HG03039 (cell line): Measurements from ENCODE around the gene TLR2.
A peak's percentile ranks its signal among the peaks of the same experiment; 100 is the strongest.
"Not testable (repeated sequence)": the region's sequence is repeated elsewhere in the genome, so short reads cannot be mapped to it uniquely, and the experiment has no call there.

Experiments used
- ATAC-seq: cut with Tn5 transposase; IDR thresholded peaks from one replicate; pipeline ENCODE4 v1.9.1; 2021; ENCODE audit warnings: mild to moderate bottlenecking, moderate library complexity; ENCODE audit not compliant: unreplicated experiment

Gene TLR2

DNA sequence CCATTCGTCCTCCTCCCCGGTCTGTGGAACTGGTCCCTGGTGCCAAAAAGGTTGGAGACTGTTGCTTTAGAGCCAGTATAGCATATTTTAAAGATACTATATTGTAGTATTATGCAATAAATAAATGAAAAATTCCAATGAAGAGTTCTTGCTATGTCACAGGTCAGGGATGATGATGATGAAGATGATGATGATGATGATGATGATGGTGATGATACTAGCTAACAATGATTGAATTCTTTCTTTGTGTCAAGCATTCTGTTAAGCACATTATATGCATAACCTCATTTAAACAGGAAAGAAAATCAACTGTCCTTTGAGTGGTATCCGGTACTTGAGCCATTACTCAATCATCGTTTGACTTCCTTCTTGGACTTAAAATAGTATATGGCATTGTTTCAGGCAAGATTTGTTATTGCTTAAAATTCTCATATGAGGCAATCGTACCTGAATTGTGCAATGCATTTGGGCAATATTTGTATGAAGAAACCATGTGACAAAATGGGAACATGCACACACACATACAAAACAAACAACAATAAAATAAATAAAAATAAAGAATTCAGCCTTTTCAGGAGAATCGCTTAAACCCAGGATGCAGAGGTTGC is 22.8 kb upstream of the TLR2 start:
- no peak for ATAC-seq

DNA sequence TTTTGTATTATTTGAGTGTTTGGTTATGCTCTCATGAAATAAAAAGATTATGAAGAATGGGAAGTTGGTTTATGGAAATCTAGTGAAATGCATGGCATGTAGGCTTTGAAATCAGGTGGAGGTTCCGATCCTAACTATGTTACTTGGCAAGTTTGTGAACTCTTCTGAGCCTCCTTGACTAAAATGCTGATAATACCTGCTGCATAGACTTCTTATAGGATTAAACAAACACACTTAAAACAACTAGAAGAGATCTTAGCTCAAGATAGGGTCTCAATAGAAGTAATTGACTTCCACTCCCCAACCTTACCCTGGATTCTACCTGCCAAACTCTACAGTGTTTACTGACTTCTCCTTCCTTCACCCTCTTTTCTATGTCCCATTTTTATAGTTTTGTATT is 22.2 kb upstream of the TLR2 start:
- ATAC-seq: no peak

DNA sequence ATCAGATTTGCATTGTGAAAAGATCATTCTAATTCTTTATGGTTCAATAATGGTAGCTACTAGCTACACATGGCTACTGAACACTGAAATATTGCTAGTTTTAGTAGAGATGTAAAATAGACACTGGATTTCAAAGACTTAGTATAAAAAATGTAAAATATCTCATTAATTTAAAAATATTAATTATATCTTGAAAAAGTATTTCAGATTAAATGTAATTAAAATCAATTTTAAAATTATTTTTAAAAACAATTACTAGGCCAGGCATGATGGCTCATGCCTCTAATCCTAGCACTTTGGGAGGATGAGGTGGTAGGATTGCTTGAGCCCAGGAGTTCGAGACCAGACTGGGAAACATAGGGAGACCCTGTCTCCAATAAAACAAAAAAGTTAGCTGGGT is 20.4 kb upstream of the TLR2 start:
- ATAC-seq: no peak

DNA sequence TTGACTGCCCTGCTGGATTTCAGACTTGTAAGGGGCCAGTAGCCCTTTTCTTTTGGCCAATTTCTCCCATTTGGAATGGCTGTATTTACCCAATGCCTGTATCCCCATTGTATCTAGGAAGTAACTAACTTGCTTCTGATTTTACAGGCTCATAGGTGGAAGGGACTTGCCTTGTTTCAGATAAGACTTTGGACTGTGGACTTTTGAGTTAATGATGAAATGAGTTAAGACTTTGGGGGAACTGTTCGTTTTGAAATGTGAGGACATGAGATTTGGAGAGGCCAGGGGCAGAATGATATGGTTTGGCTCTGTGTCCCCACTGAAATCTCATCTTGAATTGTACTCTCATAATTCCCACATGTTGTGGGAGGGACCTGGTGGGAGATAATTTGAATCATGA is 17.6 kb upstream of the TLR2 start:
- not testable (repeated sequence) for ATAC-seq

DNA sequence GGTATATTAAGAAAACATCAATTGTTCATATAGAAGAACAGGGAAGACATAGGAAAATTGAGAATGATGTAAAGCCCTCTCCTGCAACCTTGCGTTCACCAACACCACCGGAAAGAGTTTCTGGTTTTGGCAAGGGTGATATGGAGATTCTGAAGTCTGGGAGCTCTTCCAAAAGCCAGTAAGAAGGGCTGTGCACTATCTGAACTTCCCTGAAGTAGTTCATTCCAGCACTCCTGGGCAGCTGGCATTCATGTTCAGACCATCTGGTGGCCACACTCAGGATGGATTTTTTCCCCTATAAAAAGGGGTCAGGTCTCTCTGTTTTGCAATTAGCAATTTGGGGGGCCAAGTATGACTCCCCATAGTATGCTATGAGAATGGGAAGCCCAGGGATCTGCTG is 15.4 kb upstream of the TLR2 start:
- ATAC-seq: no peak

DNA sequence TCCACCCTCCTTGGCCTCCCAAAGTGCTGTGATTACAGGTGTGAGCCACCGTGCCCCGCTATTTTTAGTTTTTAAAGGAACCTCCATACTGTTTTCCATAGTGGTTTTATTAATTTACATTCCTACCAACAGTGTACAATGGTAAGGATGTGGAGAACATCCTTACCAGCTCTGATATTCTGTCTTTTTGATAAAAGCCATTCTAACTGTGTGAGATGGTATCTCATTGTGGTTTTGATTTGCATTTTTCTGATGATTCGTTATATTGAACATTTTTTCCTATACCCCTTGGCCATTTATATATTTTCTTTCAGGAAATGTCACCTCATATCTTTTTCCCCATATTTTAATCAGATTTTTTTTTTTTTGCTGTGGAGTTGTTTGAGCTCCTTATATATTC is 14.2 kb upstream of the TLR2 start:
- ATAC-seq: no peak

DNA sequence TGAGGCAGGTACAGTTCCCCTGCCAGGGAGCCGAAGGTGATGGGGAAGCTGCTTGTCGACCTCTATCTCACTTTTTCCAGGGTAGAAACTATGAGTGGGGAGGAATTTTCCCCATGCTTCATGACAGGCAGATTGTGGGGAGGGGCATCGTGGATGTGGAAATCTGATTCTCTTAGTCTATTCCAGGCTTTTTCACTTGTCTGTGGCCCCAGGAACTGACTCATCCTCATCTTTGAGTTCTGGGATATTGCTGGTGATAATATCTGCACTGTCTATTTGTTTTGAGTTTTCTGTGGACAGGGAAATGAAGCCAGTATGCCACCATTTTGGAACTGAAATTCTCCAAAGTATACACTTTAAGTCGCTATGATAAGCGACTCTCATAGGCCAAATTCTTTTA is 7.6 kb upstream of the TLR2 start:
- no peak for ATAC-seq

DNA sequence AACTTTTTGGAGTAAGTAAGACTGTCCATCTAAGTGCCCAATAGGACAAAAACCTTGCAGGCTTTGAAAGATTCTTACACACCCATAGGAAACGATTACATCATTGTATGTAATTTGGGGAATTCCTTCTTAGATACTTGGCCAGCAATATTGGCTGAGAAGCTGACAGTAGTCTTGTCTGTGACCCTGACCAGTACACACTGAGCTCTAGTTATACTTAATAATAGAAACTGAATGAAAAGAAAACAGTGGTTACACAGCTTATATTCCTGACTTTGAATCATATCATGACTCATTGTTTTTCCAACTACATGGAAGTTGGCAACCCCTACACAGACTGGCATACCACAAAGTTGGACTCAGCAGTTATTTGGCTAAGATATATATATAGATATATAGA is 7.1 kb upstream of the TLR2 start:
- no peak for ATAC-seq

DNA sequence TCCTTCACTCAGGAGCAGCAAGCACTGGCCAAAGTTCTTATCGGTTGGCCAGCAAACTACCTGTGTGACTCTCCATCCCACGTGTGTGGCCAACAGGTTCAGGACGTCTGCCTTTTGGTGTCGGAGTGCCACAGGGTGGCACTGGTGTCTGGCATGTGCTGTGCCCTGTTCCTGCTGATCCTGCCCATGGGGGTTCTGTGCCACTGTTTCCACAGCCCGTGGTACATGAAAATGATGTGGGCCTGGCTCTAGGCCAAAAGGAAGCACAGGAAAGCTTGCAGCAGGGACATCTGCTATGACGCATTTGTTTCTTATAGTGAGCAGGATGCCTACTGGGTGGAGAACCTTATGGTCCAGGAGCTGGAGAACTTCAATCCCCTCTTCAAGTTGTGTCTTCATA is 4.6 kb upstream of the TLR2 start:
- ATAC-seq: no peak

DNA sequence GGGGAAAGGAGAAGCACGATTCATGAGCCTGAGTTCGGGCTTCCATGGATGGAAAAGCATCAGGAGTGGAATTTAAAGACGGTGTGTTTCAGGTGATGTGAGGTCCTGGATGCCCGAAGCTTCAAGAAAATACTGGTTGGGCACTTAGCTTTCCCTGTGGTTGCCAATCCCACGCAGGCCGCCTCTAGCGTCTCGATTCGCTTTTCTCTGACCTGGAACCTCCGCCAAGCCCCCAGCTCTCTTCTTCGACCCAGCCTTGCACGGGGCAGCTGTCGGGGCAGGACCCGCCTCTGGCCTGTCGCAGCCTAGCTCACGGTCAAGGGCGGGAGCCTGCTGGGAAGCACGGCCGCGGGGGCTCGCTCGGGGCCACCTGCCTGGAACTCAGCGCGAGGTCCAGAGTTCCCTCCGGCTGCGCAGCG is 308 bp upstream of the TLR2 start:
- no peak for ATAC-seq

DNA sequence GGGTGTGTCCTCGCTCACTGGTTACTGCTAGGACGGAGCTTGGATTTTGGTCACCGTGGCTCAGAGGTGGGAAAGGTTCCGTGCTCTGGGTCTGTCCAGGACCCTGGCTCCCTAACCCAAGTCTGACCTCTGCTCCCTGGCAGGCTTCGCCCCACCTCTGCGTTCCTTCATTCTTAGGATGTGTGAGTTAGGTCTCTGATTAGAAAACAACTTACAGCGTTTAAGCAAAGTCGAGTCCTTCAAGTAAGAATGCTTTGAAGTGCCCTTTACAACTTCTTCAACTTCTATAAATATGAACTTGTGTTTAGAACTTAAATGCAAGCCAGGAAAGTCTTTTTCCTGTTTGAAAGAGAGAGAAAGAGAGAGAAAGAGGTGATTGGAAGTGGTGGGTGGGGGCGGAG is 891 bp downstream of the TLR2 start:
- no peak for ATAC-seq

DNA sequence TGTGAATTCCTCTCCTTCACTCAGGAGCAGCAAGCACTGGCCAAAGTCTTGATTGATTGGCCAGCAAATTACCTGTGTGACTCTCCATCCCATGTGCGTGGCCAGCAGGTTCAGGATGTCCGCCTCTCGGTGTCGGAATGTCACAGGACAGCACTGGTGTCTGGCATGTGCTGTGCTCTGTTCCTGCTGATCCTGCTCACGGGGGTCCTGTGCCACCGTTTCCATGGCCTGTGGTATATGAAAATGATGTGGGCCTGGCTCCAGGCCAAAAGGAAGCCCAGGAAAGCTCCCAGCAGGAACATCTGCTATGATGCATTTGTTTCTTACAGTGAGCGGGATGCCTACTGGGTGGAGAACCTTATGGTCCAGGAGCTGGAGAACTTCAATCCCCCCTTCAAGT is 20.4 kb downstream of the TLR2 start:
- ATAC-seq: no peak

DNA sequence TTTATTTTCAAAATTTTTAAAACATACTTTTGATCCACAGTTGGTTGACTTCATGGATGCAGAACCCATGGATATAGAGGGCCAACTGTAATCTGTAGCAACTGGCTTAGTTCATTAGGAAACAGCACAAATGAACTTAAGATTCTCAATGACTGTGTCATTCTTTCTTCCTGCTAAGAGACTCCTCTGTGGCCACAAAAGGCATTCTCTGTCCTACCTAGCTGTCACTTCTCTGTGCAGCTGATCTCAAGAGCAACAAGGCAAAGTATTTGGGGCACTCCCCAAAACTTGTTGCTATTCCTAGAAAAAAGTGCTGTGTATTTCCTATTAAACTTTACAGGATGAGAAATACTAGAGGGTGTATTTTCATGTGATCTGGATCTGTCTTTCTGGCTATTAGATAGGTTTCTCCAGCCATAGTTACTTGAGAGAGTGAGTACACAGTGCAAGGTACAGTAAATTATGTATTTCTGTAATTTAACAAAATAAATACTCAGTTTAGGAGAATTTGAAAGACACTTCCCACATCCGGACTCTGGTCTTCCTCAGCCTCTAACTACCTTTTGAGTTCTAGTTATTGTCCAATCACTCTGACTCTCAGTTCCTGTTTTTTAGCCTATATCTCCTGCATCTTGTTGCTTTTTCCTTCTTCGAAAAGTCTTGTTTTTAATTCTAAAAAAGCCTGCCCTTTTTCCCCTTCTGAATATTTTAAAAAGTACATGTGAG is 21.8 kb downstream of the TLR2 start:
- ATAC-seq: peak; percentile 62

DNA sequence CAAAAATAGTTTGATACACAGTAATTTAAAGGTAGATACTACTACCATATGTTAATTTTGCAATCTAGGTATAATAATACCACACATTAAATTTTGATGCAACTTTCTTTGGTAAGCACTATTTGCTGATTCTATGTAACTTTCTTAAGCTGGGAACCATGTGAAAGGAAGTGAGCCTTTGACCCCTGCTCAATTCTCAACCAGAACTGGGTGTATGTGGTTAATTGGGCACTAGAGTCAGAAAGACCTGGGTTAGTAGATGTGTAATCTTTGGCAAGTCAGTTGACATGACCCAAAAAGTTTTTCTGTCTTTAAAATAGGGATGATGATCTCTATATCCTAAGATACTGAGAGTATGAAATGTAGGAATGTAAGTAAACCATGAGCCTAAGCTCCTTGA is 22.4 kb downstream of the TLR2 start:
- ATAC-seq: no peak

DNA sequence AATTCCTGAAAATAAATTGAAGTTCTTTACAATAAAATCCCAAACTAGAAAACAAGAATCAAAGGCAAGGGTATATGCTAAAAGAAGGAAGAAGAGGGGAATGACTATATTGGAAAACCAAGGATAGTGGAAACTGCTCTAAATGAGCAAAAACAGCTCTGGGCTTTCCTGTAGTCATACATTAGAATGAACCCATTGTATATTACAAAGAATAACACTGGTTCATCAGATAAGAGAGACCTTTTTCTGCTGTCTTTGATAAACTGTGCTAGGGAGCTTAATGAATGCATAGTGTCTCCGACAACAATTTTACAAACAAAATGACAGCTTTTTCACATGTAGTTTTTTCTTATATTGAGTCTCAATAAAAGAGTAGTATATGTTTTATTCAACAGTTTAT is 26.6 kb downstream of the TLR2 start:
- no peak for ATAC-seq

DNA sequence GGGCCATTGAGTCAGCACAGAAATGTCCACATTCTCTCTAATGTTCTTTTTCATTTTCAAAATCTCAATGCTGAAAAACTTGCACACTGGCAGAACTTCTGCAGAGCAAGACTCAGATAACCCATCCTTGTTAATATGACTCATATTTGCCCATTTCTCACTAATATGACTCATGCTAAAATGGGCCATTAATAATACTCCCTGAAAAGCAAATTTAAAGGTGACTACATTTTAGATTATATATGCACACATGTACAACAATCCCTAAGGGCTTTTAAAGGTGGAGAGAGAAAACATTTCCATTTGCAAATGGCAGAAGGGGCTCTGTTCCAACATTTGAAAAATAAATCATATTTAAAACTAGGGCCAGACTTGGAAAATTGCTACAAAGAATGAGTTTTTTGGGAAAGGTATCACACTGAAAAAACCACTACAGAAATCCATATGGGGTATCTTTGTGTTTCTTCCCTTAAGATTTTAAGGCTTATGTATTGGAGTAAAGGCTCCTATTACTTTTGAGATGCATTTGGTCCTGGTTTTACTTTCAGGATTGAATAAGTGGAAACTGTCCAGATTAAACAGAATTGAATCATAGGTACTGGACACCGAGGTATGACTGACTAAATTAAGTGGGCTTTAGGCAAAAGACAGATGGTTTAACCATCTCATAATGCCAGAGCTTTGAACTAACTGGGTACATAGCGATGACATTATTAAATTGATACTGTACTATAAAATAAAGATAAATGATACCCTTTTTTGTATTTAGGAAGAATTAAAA is 30.0 kb downstream of the TLR2 start:
- ATAC-seq: no peak

DNA sequence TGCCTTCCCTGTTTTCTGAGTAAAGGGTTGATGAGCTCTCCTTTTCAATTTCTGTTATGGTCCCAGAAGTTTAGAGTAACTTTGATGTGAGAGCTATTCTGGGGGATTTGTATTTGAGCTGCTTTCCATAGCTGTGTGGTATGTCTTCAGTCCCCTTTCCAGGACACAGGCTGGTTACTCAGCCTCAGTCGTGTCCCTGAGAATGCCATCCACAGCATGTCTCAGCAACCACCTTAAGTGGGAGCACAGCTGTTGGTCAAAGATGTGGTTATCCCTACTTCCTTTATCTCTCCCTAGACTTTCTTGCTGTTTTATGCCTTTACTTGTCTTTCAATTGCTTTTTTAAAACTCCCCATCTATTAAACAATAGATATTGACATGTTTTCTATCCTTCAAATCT is 38.0 kb downstream of the TLR2 start:
- ATAC-seq: no peak

DNA sequence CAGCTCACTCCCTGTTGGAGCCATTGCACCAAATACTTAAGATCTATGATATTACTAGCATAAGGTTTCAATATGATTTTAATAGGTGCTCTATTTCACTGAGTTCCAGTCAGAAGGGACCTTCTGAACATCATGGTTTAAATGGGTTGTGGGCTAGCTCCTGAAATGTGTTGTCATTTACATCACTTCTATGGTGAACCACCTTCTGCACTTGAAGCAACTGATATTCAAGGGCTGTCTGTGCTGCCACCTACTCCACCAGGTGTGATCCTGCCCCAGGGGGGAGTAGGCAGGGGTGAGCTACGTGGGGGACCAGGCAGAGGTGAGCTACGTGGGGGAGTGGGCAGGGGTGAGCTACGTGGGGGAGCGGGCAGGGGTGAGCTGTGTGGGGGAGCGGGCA is 40.5 kb downstream of the TLR2 start:
- ATAC-seq: no peak

DNA sequence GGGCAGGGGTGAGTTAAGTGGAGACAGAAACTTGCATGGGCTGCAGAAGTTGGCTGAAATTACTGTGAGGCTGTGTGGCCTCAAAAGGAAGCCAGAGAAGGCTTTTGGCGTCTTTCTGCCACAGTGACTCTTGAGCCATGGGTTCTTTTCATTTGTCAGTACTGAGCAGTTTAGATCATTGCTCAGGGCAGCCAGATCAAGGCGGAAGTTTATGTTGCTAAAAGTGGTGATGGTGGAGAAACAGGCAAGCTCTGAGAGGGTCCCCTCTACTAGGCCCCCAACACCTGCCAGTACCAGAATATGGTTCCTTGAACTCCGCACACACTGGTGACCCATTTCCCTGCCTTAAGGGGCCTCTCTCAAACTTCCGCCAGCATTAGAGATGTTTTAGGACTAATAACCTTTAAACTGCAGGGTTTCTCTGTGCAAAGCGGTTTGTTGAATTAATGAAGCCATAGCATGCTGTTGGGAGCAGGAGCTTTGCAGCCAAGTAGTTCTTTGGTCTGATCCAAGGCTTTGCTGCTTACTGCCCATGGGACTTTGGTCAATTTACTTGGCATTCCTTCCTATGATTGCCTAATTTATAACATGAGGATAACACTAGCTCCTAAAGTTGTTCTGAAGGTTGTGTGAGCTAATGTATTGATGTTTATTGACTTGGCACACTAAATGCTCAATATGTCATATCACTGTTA is 41.2 kb downstream of the TLR2 start:
- no peak for ATAC-seq

DNA sequence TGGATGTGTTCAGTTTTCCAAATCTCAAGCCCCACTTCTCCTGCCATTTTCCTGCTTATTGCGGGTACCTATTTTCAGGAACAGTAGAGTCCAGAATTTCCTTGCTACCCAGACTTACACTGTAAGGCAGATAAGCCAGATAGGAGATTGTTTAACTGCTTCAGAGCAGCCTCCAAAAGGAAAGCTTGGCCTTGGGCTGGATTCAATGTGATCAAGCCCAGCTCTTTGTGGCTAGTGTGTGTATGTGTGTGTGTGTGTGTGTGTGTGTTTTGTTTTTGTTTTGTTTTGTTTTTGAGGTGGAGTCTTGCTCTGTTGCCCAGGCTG is 41.7 kb downstream of the TLR2 start:
- ATAC-seq: no peak

DNA sequence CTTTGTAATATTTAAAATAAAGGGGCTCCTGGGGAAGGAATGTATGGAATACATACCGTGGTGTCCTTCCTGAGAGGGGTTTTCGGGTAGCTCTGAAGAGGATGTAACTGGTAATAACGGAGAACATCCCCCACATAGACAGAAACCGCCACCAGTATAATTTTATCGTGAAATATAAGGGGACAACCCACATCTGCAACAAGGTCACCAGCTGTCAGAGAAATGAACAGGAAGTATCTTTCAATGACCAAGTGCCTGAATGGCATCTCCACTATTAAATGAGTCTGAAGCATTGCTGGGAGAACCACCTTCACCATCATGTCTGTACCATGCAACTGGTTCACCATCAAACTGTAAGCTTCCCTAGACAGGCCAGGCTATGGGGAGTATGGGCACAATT is 44.1 kb downstream of the TLR2 start:
- no peak for ATAC-seq

DNA sequence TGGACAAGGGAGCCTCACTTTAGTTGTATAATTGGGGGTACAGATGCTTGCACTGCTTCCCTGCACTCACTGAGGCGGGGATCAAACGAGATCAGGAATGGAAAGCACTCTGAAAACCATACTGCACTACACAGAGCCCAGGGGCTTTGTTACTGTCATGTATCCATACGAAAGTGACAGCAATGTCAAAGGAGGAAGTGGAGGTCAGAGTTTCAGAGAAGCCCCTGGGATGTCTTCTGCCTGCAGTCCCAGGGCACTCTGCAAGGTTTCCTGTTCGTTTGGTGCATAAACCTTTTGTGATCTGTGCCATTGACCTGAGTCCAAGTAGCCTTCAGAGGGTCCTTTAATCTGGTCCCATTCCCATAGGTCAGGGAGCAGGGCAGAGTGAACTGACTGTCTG is 44.6 kb downstream of the TLR2 start:
- ATAC-seq: no peak
